ENCODE measurements around the gene LOX.

The LOX gene
- long read RNA-seq: 0 reads

GRCh38 chr5:122078116-122079110 is at the start of gene LOX:
TSS of gene LOX (minus strand) at chr5:122078259. CDS start at chr5:122077985, 274 bp downstream.
- Histone ChIP-seq H3K27ac (replicated peaks) (no peak within 1 kb of the TSS), H3K4me3 (replicated peaks; ENCODE audit: insufficient read depth, low read length) (peak within 1 kb of the TSS; percentile 27), H3K27me3 (ENCODE audit: insufficient read depth, poor library complexity, severe bottlenecking) (peaks cover 3% of the 10 kb centered on the region)
- peak; percentile 36 for TF ChIP-seq REST (IDR thresholded peaks at IDR 0.05; ENCODE audit: insufficient replicate concordance, low read depth)
- TF ChIP-seq CTCF (IDR thresholded peaks at IDR 0.05; ENCODE audit: insufficient read depth, low read length): no peak
- no peak for TF ChIP-seq POLR2AphosphoS5 (IDR thresholded peaks at IDR 0.05; ENCODE audit: low read depth)
- no peak for TF ChIP-seq GABPA (IDR thresholded peaks at IDR 0.05; ENCODE audit: low read depth)
- no peak for TF ChIP-seq SPI1 (IDR thresholded peaks at IDR 0.05; ENCODE audit: borderline replicate concordance, low read depth)
- peak in 1 of 2 experiments; percentile 4 for DNase-seq (ENCODE audit: low read depth in 1 of 2, low spot score in 1 of 2)

- no peaks in the 10 kb centered on the region for H3K27me3 ChIP-seq (ENCODE audit: insufficient read depth, poor library complexity, severe bottlenecking)
- DNase-seq (ENCODE audit: low read depth in 1 of 2, low spot score in 1 of 2): no peak
- TF ChIP-seq GABPA (IDR thresholded peaks at IDR 0.05; ENCODE audit: low read depth) (no peak), SPI1 (IDR thresholded peaks at IDR 0.05; ENCODE audit: borderline replicate concordance, low read depth) (no peak), CTCF (IDR thresholded peaks at IDR 0.05; ENCODE audit: insufficient read depth, low read length) (no peak), REST (IDR thresholded peaks at IDR 0.05; ENCODE audit: insufficient replicate concordance, low read depth) (no peak), POLR2AphosphoS5 (IDR thresholded peaks at IDR 0.05; ENCODE audit: low read depth) (no peak)
- H3K4me3 ChIP-seq (replicated peaks; ENCODE audit: insufficient read depth, low read length): no peak overlapping the region
- H3K27ac ChIP-seq (replicated peaks): no peak overlapping the region
Measured at GRCh38 chr5:122126756-122127321, 48.8 kb upstream of the LOX start.

- Histone ChIP-seq H3K27ac (replicated peaks) (no peak overlapping the region), H3K4me3 (replicated peaks; ENCODE audit: insufficient read depth, low read length) (no peak overlapping the region), H3K27me3 (ENCODE audit: insufficient read depth, poor library complexity, severe bottlenecking) (no peaks in the 10 kb centered on the region)
- TF ChIP-seq CTCF (IDR thresholded peaks at IDR 0.05; ENCODE audit: insufficient read depth, low read length) (no peak), SPI1 (IDR thresholded peaks at IDR 0.05; ENCODE audit: borderline replicate concordance, low read depth) (no peak), GABPA (IDR thresholded peaks at IDR 0.05; ENCODE audit: low read depth) (no peak), REST (IDR thresholded peaks at IDR 0.05; ENCODE audit: insufficient replicate concordance, low read depth) (no peak), POLR2AphosphoS5 (IDR thresholded peaks at IDR 0.05; ENCODE audit: low read depth) (no peak)
- no peak for DNase-seq (ENCODE audit: low read depth in 1 of 2, low spot score in 1 of 2)
Measured at GRCh38 chr5:122126177-122126755, 48.2 kb upstream of the LOX start.

Measured in HL-60 (cell line).